ENCODE results near the gene EIF5.
"Not testable (repeated sequence)": the region's sequence is repeated elsewhere in the genome, so short reads cannot be mapped to it uniquely, and the experiment has no call there.

Gene EIF5

DNA sequence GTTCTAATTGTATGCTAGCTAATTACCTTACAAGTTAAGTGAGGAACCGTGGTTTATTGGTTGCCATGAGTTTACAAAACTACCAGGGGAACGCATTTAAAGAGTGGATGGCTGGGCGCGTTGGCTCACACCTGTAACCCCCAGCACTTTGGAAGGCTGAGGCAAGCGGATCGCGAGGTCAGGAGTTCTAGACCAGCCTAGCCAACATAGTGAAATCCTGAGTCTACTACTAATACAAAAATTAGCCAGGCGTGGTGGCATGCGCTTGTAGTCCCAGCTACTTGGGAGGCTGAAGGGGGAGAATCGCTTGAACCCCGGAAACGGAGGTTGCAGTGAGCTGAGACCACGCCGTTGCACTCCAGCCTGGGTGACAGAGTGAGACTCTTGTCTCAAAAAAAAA lies 2.2 kb downstream of the EIF5 start:
- no peak for DNase-seq (ENCODE audit: low read depth)

DNA sequence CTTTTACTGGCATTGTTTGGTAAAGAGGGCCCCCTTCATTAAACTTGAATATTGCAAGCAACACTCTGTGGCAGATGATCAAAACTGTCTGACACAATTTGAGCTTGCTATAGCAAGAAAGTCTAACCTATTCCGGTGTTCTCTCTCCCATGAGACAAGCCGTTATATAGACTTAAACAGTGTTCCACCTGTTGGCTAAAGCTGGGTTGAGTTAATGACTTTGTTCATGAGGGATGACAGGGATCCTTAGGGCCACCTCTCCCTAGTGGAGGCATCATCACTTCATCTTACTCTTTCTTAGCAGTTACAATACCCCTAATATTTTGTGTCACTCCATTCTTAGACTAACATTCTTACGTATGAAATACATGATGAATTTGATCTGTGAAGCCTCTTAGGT lies 3.8 kb downstream of the EIF5 start:
- no peak for DNase-seq (ENCODE audit: low read depth)

DNA sequence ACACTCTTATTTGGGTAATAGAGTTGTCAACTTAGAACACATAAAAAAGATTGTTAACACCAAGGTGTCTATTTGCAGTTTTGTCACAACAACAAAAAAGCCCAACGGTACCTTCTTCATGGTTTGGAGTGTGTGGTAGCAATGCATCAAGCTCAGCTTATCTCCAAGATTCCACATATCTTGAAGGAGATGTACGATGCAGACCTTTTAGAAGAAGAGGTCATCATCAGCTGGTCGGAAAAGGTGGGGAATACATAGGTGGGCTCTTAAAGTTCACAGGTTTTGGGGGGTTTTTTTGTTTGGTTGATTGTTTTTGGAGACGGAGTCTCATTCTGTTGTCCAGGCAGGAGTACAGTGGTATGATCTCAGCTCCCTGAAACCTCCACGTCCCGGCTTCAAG lies 5.5 kb downstream of the EIF5 start:
- no peak for DNase-seq (ENCODE audit: low read depth)

GRCh38 chr14:103340480-103341212 lies 6.6 kb downstream of the EIF5 start:
- DNase-seq (ENCODE audit: low read depth) = no peak

DNA sequence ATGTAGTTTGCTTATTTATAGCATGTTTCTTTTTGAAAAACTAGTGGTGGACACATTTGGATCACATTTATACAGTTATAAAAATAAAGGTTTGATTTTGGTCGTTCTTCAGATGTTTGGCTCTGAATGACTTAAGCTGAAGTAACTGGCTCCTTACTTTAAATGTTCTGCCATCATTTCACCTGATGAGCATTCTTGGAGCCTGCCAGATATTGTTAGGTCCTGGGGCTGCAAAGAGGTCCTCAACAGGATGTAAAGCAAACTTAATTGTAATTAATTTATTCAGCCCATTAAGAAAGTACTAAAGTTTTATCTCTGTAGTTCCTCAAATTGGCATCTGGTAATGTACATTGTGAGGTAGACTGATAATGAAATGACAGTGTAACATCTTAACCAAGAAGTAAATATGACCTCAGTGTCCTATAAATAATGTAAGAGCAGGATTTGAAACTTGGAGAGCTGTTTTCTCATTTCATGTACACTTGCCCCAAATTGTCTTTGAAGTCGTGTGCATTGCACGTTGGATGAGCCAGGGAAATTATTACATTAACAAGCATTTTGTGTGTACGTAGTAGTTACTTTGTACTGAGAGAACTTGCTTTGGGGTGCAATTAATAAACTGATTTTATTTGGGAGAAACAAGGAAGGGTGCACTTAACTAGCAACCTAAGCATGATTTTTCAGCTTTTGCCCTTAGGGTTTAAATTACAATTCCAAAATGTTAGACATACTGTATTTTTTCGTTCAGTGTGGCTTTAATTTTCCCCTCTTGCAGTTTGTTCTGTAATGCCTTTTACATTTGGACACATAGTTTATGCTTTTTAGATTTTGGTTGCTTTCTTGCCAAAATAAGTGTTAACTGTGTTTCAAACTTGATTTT lies 7.5 kb downstream of the EIF5 start:
- no peak for DNase-seq (ENCODE audit: low read depth)

DNA sequence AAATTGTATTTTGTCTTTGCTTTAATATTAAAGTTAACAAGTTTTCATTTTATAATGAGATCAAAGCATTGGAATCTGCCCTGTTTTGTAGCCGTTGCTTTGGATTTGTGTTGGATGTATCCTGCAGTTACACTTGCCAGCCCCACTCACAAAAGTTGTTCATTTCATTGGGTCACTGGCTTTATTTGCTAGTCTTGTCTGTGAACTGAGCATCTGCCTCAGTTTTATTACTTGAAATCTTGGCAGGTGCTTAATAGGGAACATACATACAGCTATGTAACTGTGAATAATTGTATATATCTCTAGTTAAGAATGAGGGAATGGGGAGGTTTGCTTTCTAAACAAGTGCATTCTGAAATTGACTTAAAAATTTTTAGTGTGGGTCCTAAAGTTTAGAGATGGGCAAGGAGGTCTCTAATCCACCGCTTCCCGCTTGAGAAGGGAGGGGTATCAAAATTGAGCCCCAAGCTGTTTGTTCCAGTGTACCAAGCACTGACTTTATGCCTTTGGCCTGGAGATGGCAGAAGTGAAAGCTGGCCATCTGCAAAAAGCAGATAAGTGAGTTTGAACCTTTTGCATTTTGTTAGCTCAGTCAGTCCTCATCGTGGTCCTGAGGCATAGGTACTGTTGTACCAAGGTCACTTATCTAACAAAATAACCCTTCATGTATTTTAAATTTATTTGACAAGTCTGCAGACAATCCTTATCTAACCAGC lies 9.3 kb downstream of the EIF5 start:
- no peak for DNase-seq (ENCODE audit: low read depth)

DNA sequence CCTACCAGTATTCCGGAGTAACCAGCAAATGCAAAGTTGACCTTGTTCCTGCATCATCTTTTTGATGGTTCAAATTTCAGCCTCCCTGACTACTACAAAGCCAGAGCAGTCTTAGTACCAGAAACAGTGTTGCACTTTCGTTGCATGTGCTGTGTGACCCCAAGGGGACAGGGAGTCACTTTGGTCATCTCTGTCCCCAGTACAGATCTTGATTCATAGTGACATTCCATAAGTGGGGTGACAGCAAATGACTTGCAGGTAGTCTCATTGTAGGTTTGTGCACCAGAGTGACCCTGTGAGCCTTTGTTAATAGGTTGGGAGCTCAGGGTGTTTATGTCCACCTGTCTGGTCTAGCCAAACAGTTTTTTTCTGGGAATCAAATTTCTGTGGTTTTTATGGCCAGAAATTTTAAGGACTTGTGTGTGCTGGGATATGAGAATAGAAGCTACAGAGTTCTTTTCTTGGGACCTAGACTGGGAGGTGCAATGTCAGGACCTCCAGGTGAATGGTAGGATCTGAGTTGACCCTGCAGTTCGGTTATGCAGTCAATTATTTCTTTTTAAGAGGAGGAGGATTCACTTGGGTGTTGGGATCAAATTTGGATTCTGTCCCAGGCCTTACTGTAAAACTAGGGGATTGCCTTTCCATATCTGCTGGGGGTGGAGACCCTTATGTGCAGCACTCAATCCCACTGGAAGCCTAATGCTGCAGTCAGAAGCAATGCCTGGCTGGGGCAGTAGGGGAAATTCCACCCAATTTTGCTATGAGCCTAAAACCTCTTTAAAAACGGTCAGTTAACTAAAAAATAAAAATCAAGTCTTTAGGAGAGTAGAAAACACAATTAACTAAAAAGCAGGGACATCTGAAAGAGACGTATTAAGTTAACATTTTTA lies 10.1 kb downstream of the EIF5 start:
- DNase-seq (ENCODE audit: low read depth) = no peak

DNA sequence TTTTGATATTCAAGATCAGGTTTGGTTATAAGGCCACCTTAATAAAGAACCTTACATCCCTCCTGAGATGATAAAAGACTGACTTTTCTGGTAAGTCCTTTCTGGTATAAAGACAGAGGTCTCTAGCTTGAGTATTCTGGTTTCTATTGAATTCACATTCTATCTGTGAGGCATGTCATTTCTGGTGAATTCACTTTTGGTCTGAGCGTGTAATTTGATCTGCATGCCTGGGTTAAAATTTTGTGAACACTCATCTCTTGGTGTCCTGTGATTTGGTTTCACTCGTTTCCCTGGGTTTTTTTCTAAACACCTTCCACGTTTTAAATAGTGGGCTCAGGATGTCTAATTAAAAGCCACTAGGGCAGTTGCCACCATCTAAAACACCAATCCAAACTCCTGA lies 12.2 kb downstream of the EIF5 start:
- DNase-seq (ENCODE audit: low read depth) = no peak

DNA sequence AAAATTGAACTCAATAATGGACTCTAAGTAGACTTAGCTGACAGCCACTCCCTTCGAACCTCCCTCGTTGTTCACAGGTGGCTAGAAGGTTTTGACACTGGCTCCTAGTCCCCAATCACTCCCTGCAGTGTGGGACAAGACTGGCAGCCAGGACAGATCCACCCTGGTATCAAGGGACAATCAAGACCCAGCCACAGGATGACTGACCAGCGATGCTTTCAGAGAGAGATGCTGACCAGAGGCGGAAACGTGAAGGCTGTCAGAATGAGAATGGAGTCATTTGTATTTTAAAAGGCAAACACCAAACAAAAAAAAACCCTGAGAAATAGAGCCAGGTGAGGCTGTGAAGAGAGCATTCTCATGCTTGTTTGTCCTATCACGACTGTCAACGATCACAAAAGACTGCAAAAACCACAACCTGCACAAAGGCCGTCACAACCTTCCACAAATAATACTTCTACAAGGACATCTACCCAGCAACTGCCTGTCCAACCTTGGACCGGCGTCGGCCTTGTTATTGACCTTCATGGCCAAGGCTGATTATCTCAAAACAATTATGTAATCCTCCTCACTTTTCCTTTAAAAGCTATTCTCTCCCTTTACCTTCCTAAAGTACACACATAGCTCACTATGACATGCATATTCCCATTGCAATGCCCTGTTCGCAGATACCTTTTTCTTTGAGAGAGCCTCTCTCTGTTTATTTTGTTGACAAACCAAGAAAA lies 13.2 kb downstream of the EIF5 start:
- no peak for DNase-seq (ENCODE audit: low read depth)

- no peak for DNase-seq (ENCODE audit: low read depth)
Measured at GRCh38 chr14:103348154-103348553, 14.1 kb downstream of the EIF5 start.

DNA sequence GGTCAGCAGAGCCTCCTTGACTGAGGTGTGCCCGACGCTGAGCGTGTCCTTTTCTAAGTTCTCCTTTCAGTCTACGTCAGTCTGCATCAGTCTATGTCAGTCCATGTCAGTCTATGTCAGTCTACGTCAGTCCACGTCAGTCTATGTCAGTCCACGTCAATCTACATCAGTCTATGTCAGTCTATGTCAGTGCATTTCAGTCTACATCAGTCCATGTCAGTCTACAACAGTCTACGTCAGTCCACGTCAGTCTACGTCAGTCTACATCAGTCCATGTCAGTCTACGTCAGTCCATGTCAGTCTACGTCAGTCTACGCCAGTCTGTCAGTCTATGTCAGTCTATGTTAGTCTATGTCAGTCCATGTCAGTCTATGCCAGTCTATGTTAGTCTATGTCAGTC lies 15.9 kb downstream of the EIF5 start:
- no peak for DNase-seq (ENCODE audit: low read depth)

GRCh38 chr14:103353362-103353761 lies 19.3 kb downstream of the EIF5 start:
- no peak for DNase-seq (ENCODE audit: low read depth)

DNA sequence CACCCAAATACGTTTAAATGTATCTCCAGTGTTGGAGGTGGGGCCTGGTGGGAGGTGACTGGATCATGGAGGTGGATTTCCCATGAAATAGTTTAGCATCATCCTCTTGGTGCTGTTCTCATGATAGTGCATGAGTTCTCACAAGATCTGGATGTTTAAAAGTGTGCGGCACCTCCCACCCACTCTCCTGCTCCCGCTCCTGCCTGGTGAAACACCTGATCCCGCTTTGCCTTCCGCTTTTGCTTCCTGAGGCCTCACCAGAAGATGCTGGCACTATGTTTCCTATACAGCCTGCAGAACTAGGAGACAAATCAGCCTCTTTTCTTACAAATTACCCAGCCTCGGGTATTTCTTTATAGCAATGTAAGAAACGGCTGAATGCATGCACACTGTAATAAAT lies 20.1 kb downstream of the EIF5 start:
- no peak for DNase-seq (ENCODE audit: low read depth)

DNA sequence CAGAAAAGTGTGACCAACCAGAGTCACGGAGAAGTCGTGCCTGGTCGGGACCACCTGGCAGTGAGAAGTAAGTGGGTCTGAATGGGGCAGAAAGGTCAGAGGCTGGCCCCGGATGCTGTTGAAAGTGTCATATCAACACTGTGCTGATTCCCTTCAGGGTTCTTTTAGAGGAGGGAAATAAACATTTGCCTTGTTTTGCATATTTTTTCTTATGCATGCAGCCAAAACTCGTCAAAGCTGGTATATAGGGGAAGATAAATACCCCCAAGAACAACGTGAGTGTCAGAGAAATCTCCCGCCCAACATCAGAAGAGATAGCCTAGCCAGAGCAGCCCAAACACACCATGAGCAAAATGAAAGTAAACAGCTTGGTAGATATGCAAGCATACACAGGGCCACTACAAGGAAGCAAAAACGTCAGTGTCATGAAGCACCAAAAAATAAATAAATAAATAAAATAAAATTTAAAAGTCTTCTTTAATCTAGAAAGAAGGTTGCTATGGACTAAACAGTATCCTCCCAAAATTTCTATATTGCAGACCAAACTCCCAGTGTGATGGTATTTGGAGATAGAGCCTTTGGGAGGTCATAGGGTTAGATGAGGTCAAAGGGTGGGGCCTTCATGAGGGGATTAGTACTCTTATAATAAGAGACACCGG lies 22.1 kb downstream of the EIF5 start:
- DNase-seq (ENCODE audit: low read depth) = no peak

DNA sequence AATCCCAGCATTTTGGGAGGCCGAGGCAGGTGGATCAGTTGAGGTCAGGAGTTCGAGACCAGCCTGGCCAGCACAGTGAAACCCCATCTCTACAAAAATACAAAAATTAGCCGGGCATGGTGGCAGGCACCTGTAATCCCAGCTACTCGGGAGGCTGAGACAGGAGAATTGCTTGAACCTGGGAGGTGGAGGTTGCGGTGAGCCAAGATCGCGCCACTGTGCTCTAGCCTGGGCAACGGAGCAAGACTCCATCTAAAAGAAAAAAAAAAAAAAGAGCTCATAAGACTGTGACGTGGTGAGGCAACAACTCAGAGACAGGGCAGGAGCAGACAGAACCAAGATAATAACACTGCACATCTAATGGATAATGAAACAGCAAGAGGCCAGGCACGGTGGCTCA lies 23.5 kb downstream of the EIF5 start:
- not testable (repeated sequence) for DNase-seq (ENCODE audit: low read depth)

DNA sequence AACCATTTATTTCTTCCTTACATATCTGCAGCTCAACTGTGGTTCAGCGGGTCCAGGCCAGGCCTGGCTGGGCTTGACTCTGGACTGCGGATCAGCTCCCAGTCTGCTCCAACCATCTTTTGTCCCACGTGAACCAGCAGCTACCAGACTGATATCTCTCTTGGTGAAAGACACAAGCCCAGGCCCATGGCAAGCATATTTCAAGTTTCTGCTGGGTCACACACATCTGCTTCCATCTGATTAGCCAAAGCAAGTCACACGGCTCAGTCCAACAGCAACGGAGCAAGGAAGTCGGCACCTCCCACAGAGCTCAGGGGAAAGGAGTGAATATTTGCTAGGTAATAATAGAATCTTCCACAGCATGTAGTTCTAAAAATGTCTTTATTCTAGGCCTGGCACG lies 26.5 kb downstream of the EIF5 start:
- no peak for DNase-seq (ENCODE audit: low read depth)

GRCh38 chr14:103361867-103362266 lies 27.8 kb downstream of the EIF5 start:
- DNase-seq (ENCODE audit: low read depth) = peak; percentile 88

DNA sequence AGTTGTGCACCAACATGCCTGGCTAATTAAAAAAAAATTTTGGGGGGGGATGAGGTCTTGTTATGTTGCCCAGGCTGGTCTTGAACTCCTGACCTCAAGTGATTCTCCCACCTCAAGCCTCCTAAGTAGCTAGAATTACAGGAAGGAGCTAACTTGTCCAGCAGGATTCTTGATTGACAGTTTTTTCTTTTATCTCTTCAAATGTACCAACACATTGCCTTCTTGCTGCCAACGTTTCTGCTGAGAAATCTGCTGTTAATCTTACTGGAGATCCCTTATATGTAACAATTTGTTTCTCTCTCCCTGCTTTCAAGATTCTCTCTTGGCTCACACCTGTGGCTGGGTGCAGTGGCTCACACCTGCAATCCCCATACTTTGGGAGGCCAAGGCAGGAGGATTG lies 28.7 kb downstream of the EIF5 start:
- DNase-seq (ENCODE audit: low read depth) = no peak

DNA sequence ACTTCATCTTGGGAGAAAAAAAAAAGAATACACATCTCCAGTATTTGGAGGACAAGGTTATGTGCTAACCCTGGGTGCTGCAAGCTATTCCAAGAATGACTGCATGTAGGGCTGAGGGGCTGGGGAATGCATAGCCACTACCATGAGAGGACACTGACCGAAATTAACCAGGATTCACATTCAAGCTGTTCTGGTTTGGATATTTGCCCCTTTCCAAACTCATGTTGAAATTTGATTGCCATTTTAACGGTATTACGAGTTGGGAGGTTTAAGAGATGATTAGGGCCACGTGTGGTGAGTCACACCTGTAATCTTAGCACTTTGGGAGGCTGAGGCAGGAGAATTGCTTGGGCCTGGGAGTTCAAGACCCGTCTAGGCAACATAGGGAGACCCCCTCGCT lies 32.7 kb downstream of the EIF5 start:
- DNase-seq (ENCODE audit: low read depth) = no peak

DNA sequence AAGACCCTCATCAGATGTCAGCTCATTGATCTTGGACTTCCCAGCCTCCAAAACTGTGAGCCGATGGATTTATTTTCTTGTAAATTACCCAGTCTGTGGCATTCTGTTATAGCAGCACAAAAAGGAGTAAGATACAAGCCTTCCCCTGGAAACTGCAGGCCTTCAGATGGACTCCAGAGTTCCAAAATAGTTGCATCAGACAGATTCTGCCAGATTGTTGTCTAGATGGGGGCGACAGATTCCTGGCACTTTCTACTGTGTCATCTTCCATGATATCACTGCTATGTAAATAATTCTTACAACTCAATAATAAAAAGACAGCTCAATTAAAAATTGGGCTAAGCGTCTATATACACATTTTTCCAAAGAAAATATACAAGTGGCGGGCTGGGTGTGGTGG lies 34.0 kb downstream of the EIF5 start:
- no peak for DNase-seq (ENCODE audit: low read depth)

DNA sequence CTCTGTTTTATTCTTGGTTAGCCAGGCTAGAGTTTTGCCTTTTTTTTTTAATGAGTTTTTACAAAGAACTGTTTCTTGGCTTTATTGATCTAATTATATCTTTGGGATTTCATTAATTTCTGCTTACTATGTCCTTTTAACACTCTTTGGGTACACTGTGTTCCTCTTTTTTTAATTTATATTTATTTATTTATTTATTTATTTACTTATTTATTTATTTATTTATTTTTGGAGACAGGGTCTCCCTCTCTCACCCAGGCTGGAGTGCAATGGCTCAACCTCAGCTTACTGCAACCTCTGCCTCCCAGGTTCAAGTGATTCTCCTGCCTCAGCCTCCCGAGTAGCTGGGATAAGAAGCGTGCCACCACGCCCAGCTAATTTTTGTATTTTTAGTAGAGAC lies 36.0 kb downstream of the EIF5 start:
- no peak for DNase-seq (ENCODE audit: low read depth)
